HepG2 (cell line): ENCODE results near the gene TPSD1. TPM values are rescaled to one million over a fixed set of nuclear protein-coding genes. Genes with fewer than 3 reads are reported as not detected.

Experiments
- ATF4 ChIP-seq, 2 experiments: fragments of 450-650 bp in 1 of 2; sonication (generic) in 1 of 2; formaldehyde crosslinking; IDR thresholded peaks; 2 replicates each; pipeline versions ENCODE4 v1.5.0 to v1.8.0; 2020 to 2022; ENCODE audit warnings: mild to moderate bottlenecking in 1 of 2, missing genetic modification reagents in 1 of 2
- CC2D1A ChIP-seq: sonication (generic); formaldehyde crosslinking; IDR thresholded peaks from 2 replicates; pipeline ENCODE4 v1.8.1; 2023; ENCODE audit warnings: mild to moderate bottlenecking, missing genetic modification reagents
- CTCF ChIP-seq: sonication (generic); formaldehyde crosslinking; IDR thresholded peaks from 2 replicates; pipeline ENCODE4 v1.5.0; 2020; ENCODE audit warnings: mild to moderate bottlenecking, missing genetic modification reagents, moderate library complexity
- EHMT2 ChIP-seq: fragments of 200-600 bp; sonication (generic); IDR thresholded peaks from 2 replicates; pipeline ENCODE4 v1.7.0; 2017; ENCODE audit warnings: antibody characterized with exemption, low read depth, low read length, borderline replicate concordance
- IKZF1 ChIP-seq: fragments of 450-650 bp; IDR thresholded peaks from 2 replicates; pipeline ENCODE4 v1.7.1; 2016
- KAT7 ChIP-seq: IDR thresholded peaks from 2 replicates; pipeline ENCODE4 v1.6.1; 2018; ENCODE audit warnings: borderline replicate concordance, missing compliant biosample characterization
- MIER2 ChIP-seq: IDR thresholded peaks from 2 replicates; pipeline ENCODE4 v1.6.1; 2016; ENCODE audit warnings: missing biosample characterization, missing genetic modification reagents
- PHF8 ChIP-seq: sonication (generic); formaldehyde crosslinking; IDR thresholded peaks from 2 replicates; pipeline ENCODE4 v1.5.0; 2020; ENCODE audit warnings: missing genetic modification reagents
- POLR2G ChIP-seq: fragments of 200-400 bp; formaldehyde crosslinking; IDR thresholded peaks from 2 replicates; pipeline ENCODE4 v1.6.1; 2018; ENCODE audit warnings: mild to moderate bottlenecking, low read depth, low read length, moderate library complexity
- PREB ChIP-seq: sonication (generic); formaldehyde crosslinking; IDR thresholded peaks from 2 replicates; pipeline ENCODE4 v1.4.0; 2020; ENCODE audit warnings: missing genetic modification reagents
- RBM22 ChIP-seq: fragments of 200-400 bp; formaldehyde crosslinking; optimal IDR thresholded peaks from 2 replicates; pipeline ENCODE3; 2017; ENCODE audit warnings: mild to moderate bottlenecking, low read length, moderate library complexity
- SIX4 ChIP-seq: sonication (generic); formaldehyde crosslinking; IDR thresholded peaks from 2 replicates; pipeline ENCODE4 v1.4.0; 2020; ENCODE audit warnings: missing genetic modification reagents
- SKI ChIP-seq: fragments of 450-650 bp; IDR thresholded peaks from one replicate; pipeline ENCODE4 v1.6.1; 2018; ENCODE audit warnings: mild to moderate bottlenecking; ENCODE audit not compliant: partially characterized antibody
- SMARCE1 ChIP-seq: fragments of 450-650 bp; IDR thresholded peaks from 2 replicates; pipeline ENCODE4 v1.6.1; 2017; ENCODE audit warnings: borderline replicate concordance
- SRSF4 ChIP-seq: fragments of 200-400 bp; formaldehyde crosslinking; IDR thresholded peaks from one replicate; pipeline ENCODE4 v1.6.1; 2018; ENCODE audit warnings: mild to moderate bottlenecking, low read depth, low read length, moderate library complexity; ENCODE audit not compliant: poor library complexity, severe bottlenecking
- STAT5B ChIP-seq: sonication (generic); formaldehyde crosslinking; IDR thresholded peaks from 2 replicates; pipeline ENCODE4 v1.4.0; 2020; ENCODE audit warnings: missing genetic modification reagents
- TFDP1 ChIP-seq: IDR thresholded peaks from 2 replicates; pipeline ENCODE4 v1.6.1; 2016; ENCODE audit warnings: missing compliant biosample characterization, missing genetic modification reagents, borderline replicate concordance
- TSC22D2 ChIP-seq: sonication (generic); formaldehyde crosslinking; IDR thresholded peaks from 2 replicates; pipeline ENCODE4 v1.5.1; 2020; ENCODE audit warnings: missing genetic modification reagents, mild to moderate bottlenecking, borderline replicate concordance
- ZBTB43 ChIP-seq: sonication (generic); formaldehyde crosslinking; conservative IDR thresholded peaks from 2 replicates; pipeline ENCODE4 v1.4.0; 2020; ENCODE audit warnings: missing genetic modification reagents
- ZFP90 ChIP-seq: sonication (generic); formaldehyde crosslinking; IDR thresholded peaks from 2 replicates; pipeline ENCODE4 v1.8.0; 2022; ENCODE audit warnings: missing genetic modification reagents, mild to moderate bottlenecking, inconsistent platforms, borderline replicate concordance
- ZKSCAN1 ChIP-seq: fragments of 150-350 bp; IDR thresholded peaks from 2 replicates; pipeline ENCODE4 v1.6.1; 2014; ENCODE audit warnings: low read length
- ZNF12 ChIP-seq: sonication (generic); formaldehyde crosslinking; IDR thresholded peaks from 2 replicates; pipeline ENCODE4 v1.5.0; 2020; ENCODE audit warnings: missing genetic modification reagents
- ZNF224 ChIP-seq: sonication (generic); formaldehyde crosslinking; IDR thresholded peaks from 2 replicates; pipeline ENCODE4 v1.5.0; 2020; ENCODE audit warnings: mild to moderate bottlenecking, missing genetic modification reagents
- ZNF343 ChIP-seq: sonication (generic); formaldehyde crosslinking; IDR thresholded peaks from 2 replicates; pipeline ENCODE4 v1.4.0; 2020; ENCODE audit warnings: mild to moderate bottlenecking, missing genetic modification reagents
- polyA plus RNA-seq, 8 experiments: library from polyadenylated mRNA; depleted of rRNA in 3 of 8; stranded (reverse) in 7 of 8; unstranded in 1 of 8; fragments of >200 nt; fragmentation: Illumina TruSeq in 4 of 8; extraction: Trizol in 4 of 8; gene quantifications; 2 replicates each; pipeline versions ENCODE4 v1.2.1 to v1.2.3, GENCODE V29; 2011 to 2016; ENCODE audit warnings: low read depth in 4 of 8, missing spikeins in 1 of 8, mixed read lengths in 1 of 8; ENCODE audit not compliant: insufficient read depth in 1 of 8
- total RNA-seq, 5 experiments: library from RNA; depleted of rRNA; stranded (reverse); fragments of >200 nt; fragmentation: Illumina TruSeq; extraction: Trizol; gene quantifications; 2 replicates each; pipeline ENCODE4 v1.2.3, GENCODE V29; 2016; ENCODE audit warnings: low read depth in 1 of 5

TPSD1 gene
- total and polyA plus RNA-seq, 2 of the 13 experiments (the other 11 are each of a cell fraction or from before 2014, with no cell fraction given): not detected

GRCh38 chr16:1308036-1308976 is 52.4 kb downstream of the TPSD1 start (continued):
- TF ChIP-seq CTCF (CRISPR knock-in tag) (no peak), SMARCE1 (no peak), SRSF4 (no peak), TFDP1 (CRISPR knock-in tag) (no peak), CC2D1A (CRISPR knock-in tag) (no peak), ZNF224 (CRISPR knock-in tag) (no peak), ZNF12 (no peak), PHF8 (CRISPR knock-in tag) (no peak), ZBTB43 (CRISPR knock-in tag) (no peak; the same call in 1 of the 2 replicates), ZNF343 (no peak), KAT7 (CRISPR knock-in tag) (no peak), EHMT2 (no peak), ZKSCAN1 (0 out of 2 replicates have a peak, but pooled peaks have one; percentile 9), IKZF1 (no peak), PREB (no peak), TSC22D2 (CRISPR knock-in tag) (no peak), ZFP90 (CRISPR knock-in tag) (no peak), SKI (no peak), ATF4 (CRISPR knock-in tag; IDR thresholded peaks at IDR 0.05) (no peak), MIER2 (CRISPR knock-in tag) (no peak), RBM22 (peak; percentile 9), POLR2G (peak; percentile 56; the same call in 1 of the 2 replicates), STAT5B (CRISPR knock-in tag) (no peak), SIX4 (CRISPR knock-in tag) (no peak)
